H1 (cell line): ENCODE measurements around the gene LRRC26. TPM values are rescaled to one million over a fixed set of nuclear protein-coding genes. Genes with fewer than 3 reads are reported as not detected.

Experiments used
- BCL11A ChIP-seq, 2 experiments: IDR thresholded peaks; one replicate each; pipeline ENCODE4 v1.6.1; 2011; ENCODE audit warnings: low read depth in 2 of 2, low read length in 2 of 2, mild to moderate bottlenecking in 2 of 2
- EGR1 ChIP-seq: IDR thresholded peaks from 2 replicates; pipeline ENCODE4 v1.6.1; 2011; ENCODE audit warnings: low read depth, low read length, borderline replicate concordance
- EP300 ChIP-seq, 2 experiments: IDR thresholded peaks; 1 replicate in 1 of 2; 2 replicates in 1 of 2; pipeline ENCODE4 v1.6.1; 2011 to 2012; ENCODE audit warnings: low read depth in 2 of 2, low read length in 2 of 2, mild to moderate bottlenecking in 2 of 2, borderline replicate concordance in 1 of 2, inconsistent platforms in 1 of 2, moderate library complexity in 1 of 2
- POLR2AphosphoS5 ChIP-seq: IDR thresholded peaks from 2 replicates; pipeline ENCODE4 v1.6.1; 2011; ENCODE audit warnings: low read depth, low read length
- polyA plus RNA-seq, 7 experiments: library from polyadenylated mRNA; depleted of rRNA in 3 of 7; stranded (reverse) in 5 of 7; unstranded in 2 of 7; fragments of >200 nt in 5 of 7; fragments of 200-250 nt in 2 of 7; gene quantifications; 1 replicate in 5 of 7; 2 replicates in 1 of 7; 4 replicates in 1 of 7; pipeline versions ENCODE4 v1.2.1 to v1.2.3, GENCODE V29; 2011 to 2013; ENCODE audit warnings: missing spikeins in 2 of 7, mixed read lengths in 2 of 7
- total RNA-seq: library from RNA; stranded (reverse); fragmentation: NEBNext Ultra II Directional; extraction: Animal tissue kit (Norgen Biotek cat#: 25700); gene quantifications from 2 replicates; pipeline ENCODE4 v1.2.1, GENCODE V29; 2021

Gene LRRC26
- total and polyA plus RNA-seq, 2 of the 8 experiments (the other 6 are each of a cell fraction or from before 2014, with no cell fraction given) = 0.34 to 0.85 TPM

GRCh38 chr9:137184881-137185660, 15.2 kb upstream of the LRRC26 start (continued):
- no peak for TF ChIP-seq EGR1
- no peak for TF ChIP-seq EP300 (IDR thresholded peaks at IDR 0.05; ENCODE audit: borderline replicate concordance in 1 of 2, low read depth in 2 of 2, low read length in 2 of 2)
- no peak for TF ChIP-seq POLR2AphosphoS5
- no peak for TF ChIP-seq BCL11A (IDR thresholded peaks at IDR 0.05; ENCODE audit: low read depth in 2 of 2, low read length in 2 of 2)
